HepG2 (cell line): ENCODE results near the gene CCN6. TPM values are rescaled to one million over a fixed set of nuclear protein-coding genes. Genes with fewer than 3 reads are reported as not detected.

ENCODE experiments used
- GATAD1 ChIP-seq: IDR thresholded peaks from 2 replicates; pipeline ENCODE4 v1.6.1; 2016; ENCODE audit warnings: missing genetic modification reagents, missing compliant biosample characterization
- HOXA3 ChIP-seq: sonication (generic); formaldehyde crosslinking; IDR thresholded peaks from 2 replicates; pipeline ENCODE4 v1.5.0; 2020; ENCODE audit warnings: missing genetic modification reagents
- HOXA9 ChIP-seq: sonication (generic); formaldehyde crosslinking; IDR thresholded peaks from 2 replicates; pipeline ENCODE4 v1.8.1; 2022; ENCODE audit warnings: missing genetic modification reagents, mild to moderate bottlenecking, moderate library complexity, borderline replicate concordance
- IKZF5 ChIP-seq: IDR thresholded peaks from 2 replicates; pipeline ENCODE4 v1.6.1; 2018; ENCODE audit warnings: missing genetic modification reagents, mild to moderate bottlenecking, missing compliant biosample characterization
- KDM5A ChIP-seq: fragments of 200-600 bp; sonication (generic); IDR thresholded peaks from 2 replicates; pipeline ENCODE4 v1.7.0; 2018; ENCODE audit warnings: antibody characterized with exemption, mild to moderate bottlenecking, low read length, borderline replicate concordance
- NFKB2 ChIP-seq: sonication (generic); formaldehyde crosslinking; IDR thresholded peaks from 2 replicates; pipeline ENCODE4 v1.4.0; 2020; ENCODE audit warnings: missing genetic modification reagents, borderline replicate concordance
- RAD51 ChIP-seq: fragments of 450-650 bp; IDR thresholded peaks from 2 replicates; pipeline ENCODE4 v1.6.1; 2016; ENCODE audit warnings: borderline replicate concordance
- RFX5 ChIP-seq: IDR thresholded peaks from 2 replicates; pipeline ENCODE4 v1.6.1; 2011; ENCODE audit warnings: low read depth, low read length, improper control_type of control experiment
- SP1 ChIP-seq, 2 experiments: fragments of 450-650 bp in 1 of 2; sonication (generic) in 1 of 2; formaldehyde crosslinking in 1 of 2; IDR thresholded peaks; 2 replicates each; pipeline versions ENCODE4 v1.4.0 to v1.6.1; 2016 to 2020; ENCODE audit warnings: missing genetic modification reagents in 1 of 2
- SP2 ChIP-seq: sonication (generic); formaldehyde crosslinking; IDR thresholded peaks from 2 replicates; pipeline ENCODE4 v1.5.1; 2020; ENCODE audit warnings: mild to moderate bottlenecking, missing genetic modification reagents
- ZNF256 ChIP-seq: sonication (generic); formaldehyde crosslinking; conservative IDR thresholded peaks from 2 replicates; pipeline ENCODE4 v1.4.0; 2020; ENCODE audit warnings: missing genetic modification reagents
- ZNF678 ChIP-seq: sonication (generic); formaldehyde crosslinking; IDR thresholded peaks from 2 replicates; pipeline ENCODE4 v1.4.0; 2020; ENCODE audit warnings: mild to moderate bottlenecking, missing genetic modification reagents
- ZNF800 ChIP-seq: sonication (generic); formaldehyde crosslinking; IDR thresholded peaks from 2 replicates; pipeline ENCODE4 v1.4.0; 2020; ENCODE audit warnings: missing genetic modification reagents
- polyA plus RNA-seq, 8 experiments: library from polyadenylated mRNA; depleted of rRNA in 3 of 8; stranded (reverse) in 7 of 8; unstranded in 1 of 8; fragments of >200 nt; fragmentation: Illumina TruSeq in 4 of 8; extraction: Trizol in 4 of 8; gene quantifications; 2 replicates each; pipeline versions ENCODE4 v1.2.1 to v1.2.3, GENCODE V29; 2011 to 2016; ENCODE audit warnings: low read depth in 4 of 8, missing spikeins in 1 of 8, mixed read lengths in 1 of 8; ENCODE audit not compliant: insufficient read depth in 1 of 8
- total RNA-seq, 5 experiments: library from RNA; depleted of rRNA; stranded (reverse); fragments of >200 nt; fragmentation: Illumina TruSeq; extraction: Trizol; gene quantifications; 2 replicates each; pipeline ENCODE4 v1.2.3, GENCODE V29; 2016; ENCODE audit warnings: low read depth in 1 of 5
- TF ChIP-seq, protein P1 (sequence below): sonication (generic); formaldehyde crosslinking; IDR thresholded peaks from 2 replicates; pipeline ENCODE4 v1.4.0; 2020; ENCODE audit warnings: mild to moderate bottlenecking, missing genetic modification reagents
- TF ChIP-seq, protein P2 (sequence below): sonication (generic); formaldehyde crosslinking; IDR thresholded peaks from 2 replicates; pipeline ENCODE4 v1.4.0; 2020; ENCODE audit warnings: mild to moderate bottlenecking, missing genetic modification reagents
- TF ChIP-seq, protein P3 (sequence below): sonication (generic); formaldehyde crosslinking; conservative IDR thresholded peaks from 2 replicates; pipeline ENCODE4 v1.8.1; 2023; ENCODE audit warnings: missing genetic modification reagents

Gene CCN6
- total and polyA plus RNA-seq, 2 of the 13 experiments (the other 11 are each of a cell fraction or from before 2014, with no cell fraction given) = not detected

DNA sequence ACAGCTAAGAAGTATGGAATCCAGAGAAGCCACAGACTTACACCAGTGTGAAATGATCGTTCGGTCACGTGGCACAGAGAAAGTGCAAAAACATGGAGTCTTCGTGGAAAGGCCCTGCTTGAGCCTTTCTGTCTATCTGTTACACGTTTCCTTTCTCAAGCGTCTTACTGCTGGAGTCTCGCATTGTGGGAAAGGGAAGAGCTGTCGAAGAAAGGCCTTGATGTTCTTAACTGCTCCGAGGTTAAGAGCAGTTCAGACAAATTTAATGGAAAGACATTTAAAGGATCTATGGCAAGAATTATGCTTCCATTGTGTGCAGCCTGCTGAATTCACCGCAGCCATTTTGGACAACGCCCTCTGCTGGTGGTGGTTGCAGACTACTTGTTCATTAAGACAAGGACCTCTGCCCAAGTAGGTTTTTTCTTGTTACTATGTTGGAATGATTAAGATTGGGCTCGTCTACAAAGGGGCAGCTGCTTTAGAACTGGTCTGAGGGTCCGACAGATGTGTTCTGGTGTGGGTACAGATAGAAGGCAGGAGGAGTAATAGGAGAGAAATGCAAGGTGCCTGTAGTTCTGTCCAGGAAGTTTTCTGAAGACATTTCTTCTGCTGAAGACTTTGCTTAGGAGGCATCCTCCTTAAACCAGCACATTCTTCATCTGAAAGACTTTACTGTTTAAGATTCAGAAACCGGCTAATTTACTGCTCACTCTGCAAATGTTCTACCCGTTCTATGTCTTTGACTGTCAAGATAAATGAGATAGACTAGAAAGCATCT, 24.7 kb upstream of the CCN6 start (continued):
- TF ChIP-seq, protein P1, sequence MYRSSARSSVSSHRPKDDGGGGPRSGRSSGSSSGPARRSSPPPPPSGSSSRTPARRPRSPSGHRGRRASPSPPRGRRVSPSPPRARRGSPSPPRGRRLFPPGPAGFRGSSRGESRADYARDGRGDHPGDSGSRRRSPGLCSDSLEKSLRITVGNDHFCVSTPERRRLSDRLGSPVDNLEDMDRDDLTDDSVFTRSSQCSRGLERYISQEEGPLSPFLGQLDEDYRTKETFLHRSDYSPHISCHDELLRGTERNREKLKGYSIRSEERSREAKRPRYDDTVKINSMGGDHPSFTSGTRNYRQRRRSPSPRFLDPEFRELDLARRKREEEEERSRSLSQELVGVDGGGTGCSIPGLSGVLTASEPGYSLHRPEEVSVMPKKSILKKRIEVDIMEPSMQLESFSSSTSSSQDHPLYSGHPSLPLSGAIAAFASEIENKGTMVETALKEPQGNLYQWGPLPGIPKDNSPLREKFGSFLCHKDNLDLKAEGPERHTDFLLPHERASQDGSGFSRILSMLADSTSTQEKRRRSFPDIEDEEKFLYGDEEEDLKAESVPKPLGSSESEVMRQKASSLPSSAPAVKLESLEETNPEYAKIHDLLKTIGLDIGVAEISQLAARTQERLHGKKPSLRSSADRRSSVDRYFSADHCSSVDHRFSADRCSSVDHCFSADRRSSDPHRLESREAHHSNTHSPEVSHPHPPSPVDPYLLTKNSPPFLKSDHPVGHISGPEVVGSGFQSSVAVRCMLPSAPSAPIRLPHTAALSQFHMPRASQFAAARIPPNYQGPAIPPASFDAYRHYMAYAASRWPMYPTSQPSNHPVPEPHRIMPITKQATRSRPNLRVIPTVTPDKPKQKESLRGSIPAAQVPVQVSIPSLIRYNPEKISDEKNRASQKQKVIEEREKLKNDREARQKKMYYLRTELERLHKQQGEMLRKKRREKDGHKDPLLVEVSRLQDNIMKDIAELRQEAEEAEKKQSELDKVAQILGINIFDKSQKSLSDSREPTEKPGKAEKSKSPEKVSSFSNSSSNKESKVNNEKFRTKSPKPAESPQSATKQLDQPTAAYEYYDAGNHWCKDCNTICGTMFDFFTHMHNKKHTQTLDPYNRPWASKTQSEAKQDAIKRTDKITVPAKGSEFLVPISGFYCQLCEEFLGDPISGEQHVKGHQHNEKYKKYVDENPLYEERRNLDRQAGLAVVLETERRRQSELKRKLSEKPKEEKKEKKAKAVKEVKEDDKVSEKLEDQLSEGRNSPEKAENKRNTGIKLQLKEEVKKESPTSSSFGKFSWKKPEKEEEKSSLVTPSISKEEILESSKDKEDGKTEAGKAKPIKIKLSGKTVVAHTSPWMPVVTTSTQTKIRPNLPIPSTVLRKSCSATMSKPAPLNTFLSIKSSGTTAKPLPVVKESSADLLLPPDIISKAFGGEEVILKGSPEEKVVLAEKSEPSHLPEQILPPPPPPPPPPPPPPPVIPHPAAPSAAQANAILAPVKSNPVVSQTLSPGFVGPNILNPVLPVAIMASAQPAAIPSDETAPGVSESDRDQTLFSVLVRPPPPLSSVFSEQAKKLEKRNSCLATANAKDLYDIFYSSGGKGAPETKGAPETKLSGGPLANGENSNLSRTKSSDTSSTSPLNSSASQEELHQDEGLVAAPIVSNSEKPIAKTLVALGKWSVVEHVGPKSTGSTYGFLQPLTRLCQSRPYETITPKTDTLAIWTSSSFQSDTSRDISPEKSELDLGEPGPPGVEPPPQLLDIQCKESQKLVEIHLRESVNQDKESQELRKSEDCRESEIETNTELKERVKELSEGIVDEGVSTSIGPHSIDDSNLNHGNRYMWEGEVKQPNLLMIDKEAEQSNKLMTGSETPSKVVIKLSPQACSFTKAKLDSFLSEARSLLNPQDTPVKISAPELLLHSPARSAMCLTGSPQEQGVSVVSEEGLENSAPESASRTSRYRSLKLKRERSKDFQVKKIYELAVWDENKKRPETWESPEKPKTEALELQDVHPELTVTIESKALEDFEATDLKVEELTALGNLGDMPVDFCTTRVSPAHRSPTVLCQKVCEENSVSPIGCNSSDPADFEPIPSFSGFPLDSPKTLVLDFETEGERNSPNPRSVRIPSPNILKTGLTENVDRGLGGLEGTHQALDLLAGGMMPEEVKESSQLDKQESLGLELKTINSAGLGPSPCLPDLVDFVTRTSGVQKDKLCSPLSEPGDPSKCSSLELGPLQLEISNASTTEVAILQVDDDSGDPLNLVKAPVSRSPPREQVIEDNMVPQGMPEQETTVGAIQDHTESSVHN (CRISPR knock-in tag) = 0 out of 2 replicates have a peak, but pooled peaks have one; percentile 40
- TF ChIP-seq, protein P2, sequence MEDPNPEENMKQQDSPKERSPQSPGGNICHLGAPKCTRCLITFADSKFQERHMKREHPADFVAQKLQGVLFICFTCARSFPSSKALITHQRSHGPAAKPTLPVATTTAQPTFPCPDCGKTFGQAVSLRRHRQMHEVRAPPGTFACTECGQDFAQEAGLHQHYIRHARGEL (CRISPR knock-in tag) = no peak
- TF ChIP-seq IKZF5 (CRISPR knock-in tag) (no peak), ZNF800 (CRISPR knock-in tag) (no peak), ZNF678 (no peak), HOXA9 (no peak), ZNF256 (no peak), SP1 (IDR thresholded peaks at IDR 0.05) (no peak), SP1 (CRISPR knock-in tag; IDR thresholded peaks at IDR 0.05) (no peak), HOXA3 (CRISPR knock-in tag) (peak; percentile 51; the same call in 1 of the 2 replicates), RAD51 (0 out of 2 replicates have a peak, but pooled peaks have one; percentile 10), NFKB2 (CRISPR knock-in tag) (no peak), RFX5 (no peak), KDM5A (no peak), SP2 (CRISPR knock-in tag) (no peak), GATAD1 (CRISPR knock-in tag) (no peak)
- TF ChIP-seq, protein P3, sequence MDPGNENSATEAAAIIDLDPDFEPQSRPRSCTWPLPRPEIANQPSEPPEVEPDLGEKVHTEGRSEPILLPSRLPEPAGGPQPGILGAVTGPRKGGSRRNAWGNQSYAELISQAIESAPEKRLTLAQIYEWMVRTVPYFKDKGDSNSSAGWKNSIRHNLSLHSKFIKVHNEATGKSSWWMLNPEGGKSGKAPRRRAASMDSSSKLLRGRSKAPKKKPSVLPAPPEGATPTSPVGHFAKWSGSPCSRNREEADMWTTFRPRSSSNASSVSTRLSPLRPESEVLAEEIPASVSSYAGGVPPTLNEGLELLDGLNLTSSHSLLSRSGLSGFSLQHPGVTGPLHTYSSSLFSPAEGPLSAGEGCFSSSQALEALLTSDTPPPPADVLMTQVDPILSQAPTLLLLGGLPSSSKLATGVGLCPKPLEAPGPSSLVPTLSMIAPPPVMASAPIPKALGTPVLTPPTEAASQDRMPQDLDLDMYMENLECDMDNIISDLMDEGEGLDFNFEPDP (CRISPR knock-in tag) = no peak
